ENCODE measurements around the gene USP36. TPM values are rescaled to one million over a fixed set of nuclear protein-coding genes. Genes with fewer than 3 reads are reported as not detected.

Gene USP36
- total RNA-seq, 1 experiment from 2014 or later: 103 TPM

DNA sequence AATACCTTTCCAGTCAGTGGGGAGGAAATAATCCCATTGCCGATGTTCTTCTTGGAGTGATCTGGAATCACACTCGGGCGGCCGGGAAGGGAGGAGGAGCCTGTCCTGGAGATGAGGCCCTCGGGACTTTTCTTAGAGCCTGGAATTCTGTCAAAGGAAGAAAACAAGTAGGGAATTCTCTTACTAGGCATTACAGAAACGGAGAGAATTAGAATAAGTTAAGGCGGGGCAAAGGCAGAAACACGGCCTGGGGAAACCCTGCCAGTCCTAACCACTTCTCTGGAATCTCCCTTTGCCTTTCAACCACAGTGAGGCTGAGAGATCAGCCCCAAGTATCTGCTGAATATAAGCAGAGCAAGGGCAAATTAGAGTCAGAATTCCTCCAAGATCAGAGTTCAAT, 27.8 kb downstream of the USP36 start:
- Histone ChIP-seq H3K27me3 (replicated peaks; ENCODE audit: control insufficient read depth, insufficient read depth, low read length) (no peaks in the 10 kb centered on the region), H3K4me3 (ENCODE audit: low read depth, low read length) (no peak overlapping the region), H3K36me3 (ENCODE audit: control insufficient read depth, insufficient read depth, low read length) (no peaks in the 10 kb centered on the region; the same call in none of the 2 replicates), H3K4me1 (no peaks in the 10 kb centered on the region), H3K9me3 (no peaks in the 10 kb centered on the region)
- TF ChIP-seq, protein P1, sequence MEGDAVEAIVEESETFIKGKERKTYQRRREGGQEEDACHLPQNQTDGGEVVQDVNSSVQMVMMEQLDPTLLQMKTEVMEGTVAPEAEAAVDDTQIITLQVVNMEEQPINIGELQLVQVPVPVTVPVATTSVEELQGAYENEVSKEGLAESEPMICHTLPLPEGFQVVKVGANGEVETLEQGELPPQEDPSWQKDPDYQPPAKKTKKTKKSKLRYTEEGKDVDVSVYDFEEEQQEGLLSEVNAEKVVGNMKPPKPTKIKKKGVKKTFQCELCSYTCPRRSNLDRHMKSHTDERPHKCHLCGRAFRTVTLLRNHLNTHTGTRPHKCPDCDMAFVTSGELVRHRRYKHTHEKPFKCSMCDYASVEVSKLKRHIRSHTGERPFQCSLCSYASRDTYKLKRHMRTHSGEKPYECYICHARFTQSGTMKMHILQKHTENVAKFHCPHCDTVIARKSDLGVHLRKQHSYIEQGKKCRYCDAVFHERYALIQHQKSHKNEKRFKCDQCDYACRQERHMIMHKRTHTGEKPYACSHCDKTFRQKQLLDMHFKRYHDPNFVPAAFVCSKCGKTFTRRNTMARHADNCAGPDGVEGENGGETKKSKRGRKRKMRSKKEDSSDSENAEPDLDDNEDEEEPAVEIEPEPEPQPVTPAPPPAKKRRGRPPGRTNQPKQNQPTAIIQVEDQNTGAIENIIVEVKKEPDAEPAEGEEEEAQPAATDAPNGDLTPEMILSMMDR (IDR thresholded peaks at IDR 0.05; ENCODE audit: insufficient read depth in 1 of 2, low read depth in 1 of 2, low read length in 1 of 2, severe bottlenecking in 1 of 2, unreplicated experiment in 1 of 2): no peak
- Mint-ChIP-seq H3K9me3 (ENCODE audit: unreplicated experiment) (no peaks in the 10 kb centered on the region), H3K27ac (ENCODE audit: unreplicated experiment) (no peak overlapping the region), H3K4me3 (ENCODE audit: unreplicated experiment) (no peak overlapping the region), H3K27me3 (ENCODE audit: insufficient read depth, unreplicated experiment) (no peaks in the 10 kb centered on the region), H3K36me3 (ENCODE audit: insufficient read depth, unreplicated experiment) (peaks cover 85% of the 10 kb centered on the region), H3K4me1 (ENCODE audit: low read depth, unreplicated experiment) (no peaks in the 10 kb centered on the region)
- CTCF ChIA-PET: no interaction called here
- POLR2A ChIA-PET: no interaction called here
- intact Hi-C loops (cut with micrococcal nuclease; ENCODE audit: unreplicated experiment): no loop called here
- no peak for DNase-seq
- no TSS peak for BruUV-seq (replicated peaks)

DNA sequence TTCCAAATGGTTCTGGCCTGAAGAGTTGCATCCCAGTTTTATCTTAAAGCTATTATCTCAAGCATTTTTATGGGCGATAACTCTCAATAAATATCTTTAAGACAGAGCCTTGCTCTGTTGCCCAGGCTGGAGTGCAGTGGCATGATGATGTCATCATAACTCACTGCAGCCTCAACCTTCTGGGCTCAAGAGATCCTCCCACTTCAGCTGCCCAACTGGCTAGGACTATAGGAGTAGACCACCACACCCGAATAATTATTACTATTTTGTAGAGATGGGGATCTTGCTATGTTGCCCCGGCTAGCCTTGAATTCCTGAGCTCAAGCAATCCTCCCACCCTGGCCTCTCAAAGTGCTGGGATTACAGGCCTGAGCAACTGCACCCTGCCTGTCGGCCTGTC, 32.5 kb downstream of the USP36 start:
- no peaks in the 10 kb centered on the region for H3K9me3 Mint-ChIP-seq (ENCODE audit: unreplicated experiment)
- no peak overlapping the region for H3K4me3 Mint-ChIP-seq (ENCODE audit: unreplicated experiment)
- H3K27ac Mint-ChIP-seq (ENCODE audit: unreplicated experiment): no peak overlapping the region
- peaks cover 99% of the 10 kb centered on the region for H3K36me3 Mint-ChIP-seq (ENCODE audit: insufficient read depth, unreplicated experiment)
- H3K27me3 Mint-ChIP-seq (ENCODE audit: insufficient read depth, unreplicated experiment): no peaks in the 10 kb centered on the region
- BruUV-seq (replicated peaks): no TSS peak
- DNase-seq: no peak
- Histone ChIP-seq H3K9me3 (no peaks in the 10 kb centered on the region), H3K27me3 (replicated peaks; ENCODE audit: control insufficient read depth, insufficient read depth, low read length) (no peaks in the 10 kb centered on the region), H3K36me3 (ENCODE audit: control insufficient read depth, insufficient read depth, low read length) (peaks cover 2% of the 10 kb centered on the region), H3K4me1 (no peaks in the 10 kb centered on the region), H3K4me3 (ENCODE audit: low read depth, low read length) (no peak overlapping the region)
- no peaks in the 10 kb centered on the region for H3K4me1 Mint-ChIP-seq (ENCODE audit: low read depth, unreplicated experiment)
- intact Hi-C loops (cut with micrococcal nuclease; ENCODE audit: unreplicated experiment): no loop called here
- ChIA-PET POLR2A (no interaction called here), CTCF (no interaction called here)
- TF ChIP-seq, protein P1 (IDR thresholded peaks at IDR 0.05; ENCODE audit: insufficient read depth in 1 of 2, low read depth in 1 of 2, low read length in 1 of 2, severe bottlenecking in 1 of 2, unreplicated experiment in 1 of 2): no peak

DNA sequence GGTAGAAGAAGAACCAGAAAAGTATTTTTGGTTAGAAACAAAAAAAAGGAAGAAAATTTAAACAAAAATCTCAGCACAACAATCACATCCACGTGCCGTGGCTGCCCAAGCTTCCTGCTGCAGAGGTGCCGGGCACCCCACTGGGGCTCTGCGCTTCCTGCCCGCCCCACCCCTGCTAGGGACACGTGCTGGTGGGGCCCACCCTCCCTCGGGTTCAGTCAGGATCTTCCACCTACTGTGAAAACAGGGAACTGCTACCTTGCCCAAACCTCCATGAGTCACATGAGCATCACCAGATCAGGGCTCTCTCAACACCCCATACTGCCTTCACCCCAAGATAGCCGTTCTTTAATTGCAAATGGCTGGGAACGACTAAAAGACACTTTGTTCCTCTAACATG, 34.2 kb downstream of the USP36 start:
- H3K27me3 Mint-ChIP-seq (ENCODE audit: insufficient read depth, unreplicated experiment): no peaks in the 10 kb centered on the region
- H3K36me3 Mint-ChIP-seq (ENCODE audit: insufficient read depth, unreplicated experiment): peaks cover 99% of the 10 kb centered on the region
- BruUV-seq (replicated peaks): no TSS peak

More for the DNA sequence above, 34.2 kb downstream of the USP36 start:
- Histone ChIP-seq H3K27me3 (replicated peaks; ENCODE audit: control insufficient read depth, insufficient read depth, low read length) (no peaks in the 10 kb centered on the region), H3K4me1 (no peaks in the 10 kb centered on the region), H3K4me3 (ENCODE audit: low read depth, low read length) (no peak overlapping the region), H3K9me3 (no peaks in the 10 kb centered on the region), H3K36me3 (ENCODE audit: control insufficient read depth, insufficient read depth, low read length) (peaks cover 2% of the 10 kb centered on the region)
- Mint-ChIP-seq H3K4me3 (ENCODE audit: unreplicated experiment) (no peak overlapping the region), H3K9me3 (ENCODE audit: unreplicated experiment) (no peaks in the 10 kb centered on the region), H3K27ac (ENCODE audit: unreplicated experiment) (no peak overlapping the region), H3K4me1 (ENCODE audit: low read depth, unreplicated experiment) (no peaks in the 10 kb centered on the region)
- ChIA-PET POLR2A (interaction anchor here (0.9 kb wide), 1 partner anchor 20 kb away, joined by 3 read pairs; no protein-coding TSS in a partner anchor), CTCF (no interaction called here)
- no peak for DNase-seq
- TF ChIP-seq, protein P1 (IDR thresholded peaks at IDR 0.05; ENCODE audit: insufficient read depth in 1 of 2, low read depth in 1 of 2, low read length in 1 of 2, severe bottlenecking in 1 of 2, unreplicated experiment in 1 of 2): no peak
- intact Hi-C loops (cut with micrococcal nuclease; ENCODE audit: unreplicated experiment): no loop called here
